Sigmoid colon (tissue), 3 donors: ENCODE data around the gene TTLL13.

ENCODE experiments used
- POLR2A ChIP-seq, 2 donors: fragments of 450-650 bp; IDR thresholded peaks; one replicate each; pipeline ENCODE4 v1.6.1; 2016; ENCODE audit warnings: antibody characterized with exemption in 2 of 2, mild to moderate bottlenecking in 2 of 2, moderate library complexity in 2 of 2
- TF ChIP-seq, protein P1 (sequence below), 4 experiments: fragments of 450-650 bp in 3 of 4; fragments of 200-600 bp in 1 of 4; IDR thresholded peaks; one replicate each; pipeline ENCODE4 v1.5.1; 2016 to 2019; ENCODE audit warnings: antibody characterized with exemption in 4 of 4, mild to moderate bottlenecking in 3 of 4, moderate library complexity in 2 of 4

- TF ChIP-seq POLR2A (IDR thresholded peaks at IDR 0.05) = no peak
- TF ChIP-seq, protein P1, sequence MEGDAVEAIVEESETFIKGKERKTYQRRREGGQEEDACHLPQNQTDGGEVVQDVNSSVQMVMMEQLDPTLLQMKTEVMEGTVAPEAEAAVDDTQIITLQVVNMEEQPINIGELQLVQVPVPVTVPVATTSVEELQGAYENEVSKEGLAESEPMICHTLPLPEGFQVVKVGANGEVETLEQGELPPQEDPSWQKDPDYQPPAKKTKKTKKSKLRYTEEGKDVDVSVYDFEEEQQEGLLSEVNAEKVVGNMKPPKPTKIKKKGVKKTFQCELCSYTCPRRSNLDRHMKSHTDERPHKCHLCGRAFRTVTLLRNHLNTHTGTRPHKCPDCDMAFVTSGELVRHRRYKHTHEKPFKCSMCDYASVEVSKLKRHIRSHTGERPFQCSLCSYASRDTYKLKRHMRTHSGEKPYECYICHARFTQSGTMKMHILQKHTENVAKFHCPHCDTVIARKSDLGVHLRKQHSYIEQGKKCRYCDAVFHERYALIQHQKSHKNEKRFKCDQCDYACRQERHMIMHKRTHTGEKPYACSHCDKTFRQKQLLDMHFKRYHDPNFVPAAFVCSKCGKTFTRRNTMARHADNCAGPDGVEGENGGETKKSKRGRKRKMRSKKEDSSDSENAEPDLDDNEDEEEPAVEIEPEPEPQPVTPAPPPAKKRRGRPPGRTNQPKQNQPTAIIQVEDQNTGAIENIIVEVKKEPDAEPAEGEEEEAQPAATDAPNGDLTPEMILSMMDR (IDR thresholded peaks at IDR 0.05) = no peak
These were observed 45.9 kb downstream of the TTLL13 start for GRCh38 chr15:90295270-90295648.
